ENCODE measurements around the gene PEAK1.
"Not testable (repeated sequence)": the region's sequence is repeated elsewhere in the genome, so short reads cannot be mapped to it uniquely, and the experiment has no call there.

Gene PEAK1

DNA sequence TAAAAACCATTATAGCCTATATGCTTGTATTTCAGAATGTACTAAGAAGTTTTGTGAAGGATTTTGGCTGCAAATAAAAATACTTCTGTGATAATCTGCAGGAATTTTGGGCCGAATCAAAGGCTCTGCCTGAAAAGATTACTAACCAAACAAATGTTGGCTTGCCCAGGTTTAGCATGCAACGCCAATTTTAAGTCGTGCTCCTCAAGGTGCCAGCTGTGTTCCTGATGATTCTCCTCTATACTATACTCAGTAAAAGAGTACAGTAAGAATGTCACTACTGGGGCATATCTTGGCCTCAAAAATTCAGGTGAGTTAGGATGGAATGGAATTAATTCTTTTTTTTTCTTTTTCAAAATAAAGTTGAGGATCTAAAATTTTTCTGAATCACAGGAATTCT lies 198.2 kb downstream of the PEAK1 start:
- no peak for DNase-seq (ENCODE audit: low read depth)

- no peak for DNase-seq (ENCODE audit: low read depth)
Observed at GRCh38 chr15:77221174-77221573, 198.7 kb downstream of the PEAK1 start.

DNA sequence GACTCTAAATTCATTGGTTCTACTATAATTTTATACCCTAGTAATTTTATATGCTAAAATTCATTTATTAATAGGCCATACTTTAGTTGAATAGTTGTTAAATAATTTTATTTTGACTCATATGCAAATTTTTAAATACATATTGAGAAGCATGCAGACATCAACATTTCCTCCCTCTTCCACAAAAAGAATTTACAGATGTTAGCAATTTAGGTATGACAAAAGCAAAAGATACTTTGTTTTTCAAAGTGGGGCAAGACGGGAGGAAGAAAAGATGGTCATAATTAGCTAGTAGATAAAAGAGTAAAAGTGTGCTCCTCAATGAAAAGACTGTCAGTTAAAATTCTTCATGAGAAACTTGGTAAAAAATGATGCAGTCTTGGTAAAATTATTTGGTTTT lies 200.1 kb downstream of the PEAK1 start:
- no peak for DNase-seq (ENCODE audit: low read depth)

DNA sequence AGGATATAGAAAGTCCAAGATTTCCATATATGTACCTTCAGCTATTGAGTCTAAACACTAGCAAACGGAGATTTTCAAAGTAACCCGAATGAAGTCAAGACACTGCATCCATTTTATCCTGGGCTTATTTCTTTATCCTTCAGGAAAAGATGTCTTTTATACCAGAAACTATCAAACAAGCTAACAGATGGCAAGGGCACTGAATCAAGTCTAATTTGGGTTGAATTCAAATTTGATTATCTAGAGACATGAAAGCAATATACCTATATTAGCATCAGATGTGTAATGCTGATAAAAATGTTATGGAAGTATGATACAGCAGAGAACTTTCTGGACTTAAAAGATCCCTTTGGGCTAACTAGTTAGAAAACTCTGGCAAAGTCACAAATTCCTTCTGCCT lies 210.7 kb downstream of the PEAK1 start:
- no peak for DNase-seq (ENCODE audit: low read depth)

DNA sequence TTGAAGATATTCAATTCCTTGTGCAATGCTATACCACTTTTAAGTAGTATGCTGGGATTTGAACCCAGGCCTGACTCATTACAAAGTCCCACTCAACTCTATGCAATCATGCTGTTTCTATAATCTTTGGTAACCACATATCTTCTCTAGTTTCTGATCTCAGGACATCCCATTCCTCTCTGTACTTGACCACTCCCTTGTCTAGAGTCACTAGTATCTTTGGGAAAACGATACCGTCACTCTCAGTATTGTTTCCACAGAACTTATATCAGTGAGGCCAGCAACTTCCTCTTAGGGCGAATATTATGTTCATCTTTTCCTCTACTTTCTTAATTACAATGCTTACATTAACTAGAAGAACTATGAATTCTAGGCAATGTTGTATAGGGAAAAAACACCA lies 211.7 kb downstream of the PEAK1 start:
- no peak for DNase-seq (ENCODE audit: low read depth)

- DNase-seq (ENCODE audit: low read depth) = no peak
Observed at GRCh38 chr15:77201665-77202064, 218.2 kb downstream of the PEAK1 start.

DNA sequence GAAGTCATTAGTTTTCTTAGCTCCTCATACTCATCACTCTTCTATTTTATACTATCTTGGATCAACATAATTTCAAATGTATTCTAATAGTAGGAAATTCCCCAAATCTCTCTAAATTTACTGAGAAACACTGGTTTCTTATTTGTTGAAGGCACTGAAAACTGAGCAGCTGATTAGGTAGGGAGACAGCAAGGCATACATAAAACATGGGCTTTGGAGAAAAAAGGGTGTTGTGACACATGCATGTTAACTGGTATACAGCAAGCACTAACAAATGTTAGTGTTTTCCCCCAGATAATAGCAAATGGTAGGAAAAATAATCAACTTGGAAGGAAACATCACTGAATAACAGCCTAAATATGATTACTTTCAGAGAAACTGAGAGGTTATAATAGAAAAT lies 223.5 kb downstream of the PEAK1 start:
- DNase-seq (ENCODE audit: low read depth) = no peak

DNA sequence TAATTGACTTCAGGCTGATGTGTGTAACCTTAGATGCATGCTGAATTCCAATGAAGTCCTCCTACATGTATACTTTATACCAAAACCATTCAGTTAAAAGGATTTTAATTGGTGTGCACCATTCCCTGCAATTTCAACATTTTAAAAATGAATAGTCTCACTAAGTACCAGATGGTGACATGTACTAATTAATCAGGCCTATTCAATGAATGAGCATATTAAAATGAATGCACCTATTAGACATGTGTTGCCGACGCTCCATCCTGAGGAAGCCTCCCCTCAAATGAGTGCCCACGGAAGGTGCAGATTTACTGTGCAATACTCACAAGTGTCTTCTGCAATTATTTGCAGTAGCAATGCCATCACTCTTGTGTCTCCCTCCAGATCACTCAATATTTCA lies 224.3 kb downstream of the PEAK1 start:
- DNase-seq (ENCODE audit: low read depth) = no peak

GRCh38 chr15:77192451-77192850 lies 227.5 kb downstream of the PEAK1 start:
- DNase-seq (ENCODE audit: low read depth) = no peak

- no peak for DNase-seq (ENCODE audit: low read depth)
Observed at GRCh38 chr15:77191230-77191834, 228.6 kb downstream of the PEAK1 start.

- DNase-seq (ENCODE audit: low read depth) = no peak
Observed at GRCh38 chr15:77187751-77188464, 232.0 kb downstream of the PEAK1 start.

- DNase-seq (ENCODE audit: low read depth) = no peak
Observed at GRCh38 chr15:77186594-77187011, 233.3 kb downstream of the PEAK1 start.

- DNase-seq (ENCODE audit: low read depth) = no peak
Observed at GRCh38 chr15:77185242-77185785, 234.6 kb downstream of the PEAK1 start.

- not testable (repeated sequence) for DNase-seq (ENCODE audit: low read depth)
Observed at GRCh38 chr15:77184352-77184751, 235.6 kb downstream of the PEAK1 start.

DNA sequence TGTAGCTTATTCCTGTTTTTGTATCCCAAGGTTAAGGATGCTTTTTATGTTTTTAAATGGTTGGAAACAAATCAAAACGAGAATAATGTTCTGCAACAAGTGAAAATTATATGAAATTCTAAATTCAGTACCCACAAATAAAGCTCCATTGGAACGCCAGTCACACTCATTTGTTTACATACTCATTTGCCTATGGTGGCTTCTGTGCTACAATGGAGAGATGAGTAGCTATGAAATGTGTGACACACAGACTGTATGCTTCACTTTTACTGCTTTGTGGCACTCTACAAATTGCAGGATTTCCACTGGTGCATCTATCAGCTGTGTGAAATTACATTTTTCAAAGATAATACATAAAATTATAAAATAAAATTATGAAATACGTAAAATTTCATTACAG lies 236.8 kb downstream of the PEAK1 start:
- no peak for DNase-seq (ENCODE audit: low read depth)

DNA sequence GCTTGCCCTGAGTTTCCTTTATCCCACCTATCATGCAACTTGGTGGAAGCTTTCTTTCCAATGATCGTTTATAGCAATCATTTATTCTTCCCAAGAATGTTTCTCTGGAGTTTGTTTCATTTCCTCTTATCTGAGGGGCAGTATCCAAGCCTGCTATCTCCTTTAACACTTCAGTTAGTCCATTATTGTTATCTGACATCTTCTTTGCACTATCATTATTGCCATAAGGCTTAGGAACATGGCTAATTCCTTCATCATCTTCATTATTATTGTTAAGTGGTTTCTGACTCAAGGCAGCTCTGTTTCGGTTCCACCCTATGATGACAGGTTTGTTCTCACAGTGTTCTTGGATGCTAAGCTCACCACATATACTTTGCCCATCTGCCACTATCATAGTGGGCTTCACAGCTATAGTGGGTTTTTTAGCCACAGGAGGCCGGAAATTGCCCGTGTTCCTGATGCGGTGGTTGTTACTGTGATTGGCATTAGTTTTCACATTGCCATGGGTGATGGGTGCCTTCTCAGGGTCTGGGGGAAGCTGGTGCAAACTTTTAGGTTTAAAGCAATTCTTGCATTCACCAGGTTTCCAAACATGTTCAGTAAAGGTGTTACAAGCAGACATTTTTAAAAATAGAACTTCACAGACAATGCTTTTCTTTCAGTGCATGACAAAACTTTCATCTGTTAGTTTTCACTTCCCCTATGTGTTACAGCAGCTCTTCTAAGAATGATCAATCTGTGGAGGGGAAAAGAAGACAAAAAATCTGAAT lies 238.4 kb downstream of the PEAK1 start:
- DNase-seq (ENCODE audit: low read depth) = no peak

GRCh38 chr15:77180757-77181156 lies 239.1 kb downstream of the PEAK1 start:
- no peak for DNase-seq (ENCODE audit: low read depth)

DNA sequence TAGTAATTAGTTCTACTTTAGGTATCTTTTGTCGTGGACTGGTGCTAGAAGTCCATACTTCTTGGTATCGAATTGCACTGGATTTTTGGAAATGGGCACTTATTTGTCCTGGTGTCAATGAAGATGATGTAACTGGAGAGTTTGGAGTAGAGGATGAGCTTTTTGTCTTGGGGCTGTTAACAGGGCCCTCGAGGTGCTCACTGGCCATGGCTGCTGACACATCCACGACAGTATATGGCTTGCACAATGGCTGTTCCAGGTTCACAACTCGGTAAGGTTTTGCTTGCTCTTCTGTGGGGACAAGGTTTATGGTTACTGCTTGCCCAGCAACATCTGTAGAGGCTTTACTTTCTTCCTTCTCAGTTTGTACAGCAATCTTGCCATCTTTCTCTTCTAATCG lies 239.6 kb downstream of the PEAK1 start:
- no peak for DNase-seq (ENCODE audit: low read depth)

DNA sequence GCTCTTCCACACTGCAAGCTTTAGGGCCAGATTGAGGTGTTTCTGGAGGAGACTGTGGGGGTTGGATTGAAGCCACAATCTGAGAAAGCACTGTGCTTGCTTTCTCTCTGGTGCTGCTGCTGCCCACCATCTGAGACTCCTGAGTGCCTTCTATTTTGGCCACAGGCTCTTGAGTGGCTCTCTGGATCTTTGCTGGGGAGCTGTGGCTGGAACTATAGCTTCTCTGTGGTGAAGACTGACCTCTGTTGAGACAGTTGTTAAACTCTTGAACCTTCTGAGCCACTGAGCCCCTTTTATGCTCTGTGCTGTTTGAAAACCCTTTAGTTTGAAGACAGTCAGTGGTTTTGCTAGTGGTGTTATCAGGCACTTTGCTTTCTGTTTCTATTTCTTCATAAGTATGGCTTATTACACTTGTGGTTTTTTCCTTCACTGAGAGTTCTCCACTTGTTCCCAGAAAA lies 240.3 kb downstream of the PEAK1 start:
- DNase-seq (ENCODE audit: low read depth) = no peak

GRCh38 chr15:77178411-77178810 lies 241.5 kb downstream of the PEAK1 start:
- no peak for DNase-seq (ENCODE audit: low read depth)

DNA sequence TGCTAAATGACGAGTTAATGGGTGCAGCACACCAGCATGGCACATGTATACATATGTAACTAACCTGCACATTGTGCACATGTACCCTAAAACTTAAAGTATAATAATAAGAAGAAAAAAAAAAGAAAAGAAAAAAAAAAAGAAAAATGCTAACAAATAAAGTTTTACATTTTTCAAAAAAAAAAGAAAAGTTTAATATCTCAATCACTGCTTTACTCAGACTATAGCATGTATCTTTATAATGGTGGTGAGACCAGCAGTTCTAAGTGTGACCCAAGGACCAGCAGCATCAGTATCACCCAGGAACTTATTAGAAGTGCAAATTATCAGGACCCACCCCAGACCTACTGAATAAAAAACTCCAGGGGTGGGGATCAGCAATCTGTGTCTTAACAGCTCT lies 243.8 kb downstream of the PEAK1 start:
- DNase-seq (ENCODE audit: low read depth) = not testable (repeated sequence)

DNA sequence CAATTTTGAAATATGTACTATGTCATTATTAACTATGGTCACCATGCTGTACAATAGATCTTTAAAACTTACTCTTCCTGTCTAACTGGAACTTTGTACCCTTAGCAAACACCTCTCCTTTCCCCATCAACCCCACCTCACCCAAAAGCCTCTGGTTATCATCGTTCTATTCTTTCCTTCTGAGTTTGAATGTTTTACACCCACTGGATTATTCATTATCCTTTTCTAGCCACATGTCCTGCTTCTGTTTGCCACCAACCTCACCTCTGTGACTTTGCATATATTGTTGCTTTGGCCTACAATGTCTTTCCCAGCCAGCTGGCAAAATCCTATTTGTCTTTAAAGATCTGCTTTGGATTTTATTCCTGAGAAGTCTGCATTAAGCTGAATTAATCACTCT lies 246.4 kb downstream of the PEAK1 start:
- no peak for DNase-seq (ENCODE audit: low read depth)
